Renal cortex interstitium (tissue), 11 donors: Measurements from ENCODE around the gene TCERG1L. TPM values are rescaled to one million over a fixed set of nuclear protein-coding genes. Genes with fewer than 3 reads are reported as not detected.
"Not testable (repeated sequence)": the region's sequence is repeated elsewhere in the genome, so short reads cannot be mapped to it uniquely, and the experiment has no call there.

Experiments
- DNase-seq, 11 donors: peaks; one replicate each; pipeline ENCODE4 v3.0.0-alpha.2; 2013; ENCODE audit warnings: low read depth in 9 of 11, low spot score in 4 of 11; ENCODE audit errors: extremely low read depth in 1 of 11
- polyA plus RNA-seq, 3 donors: library from polyadenylated mRNA; unstranded; fragments of 120-200 nt; gene quantifications; one replicate each; pipeline ENCODE4 v1.2.1, GENCODE V29; 2013; ENCODE audit not compliant: insufficient read length in 3 of 3

TCERG1L gene
- polyA plus RNA-seq, 3 donors: 1.1 to 2.4 (median 1.3) TPM

DNA sequence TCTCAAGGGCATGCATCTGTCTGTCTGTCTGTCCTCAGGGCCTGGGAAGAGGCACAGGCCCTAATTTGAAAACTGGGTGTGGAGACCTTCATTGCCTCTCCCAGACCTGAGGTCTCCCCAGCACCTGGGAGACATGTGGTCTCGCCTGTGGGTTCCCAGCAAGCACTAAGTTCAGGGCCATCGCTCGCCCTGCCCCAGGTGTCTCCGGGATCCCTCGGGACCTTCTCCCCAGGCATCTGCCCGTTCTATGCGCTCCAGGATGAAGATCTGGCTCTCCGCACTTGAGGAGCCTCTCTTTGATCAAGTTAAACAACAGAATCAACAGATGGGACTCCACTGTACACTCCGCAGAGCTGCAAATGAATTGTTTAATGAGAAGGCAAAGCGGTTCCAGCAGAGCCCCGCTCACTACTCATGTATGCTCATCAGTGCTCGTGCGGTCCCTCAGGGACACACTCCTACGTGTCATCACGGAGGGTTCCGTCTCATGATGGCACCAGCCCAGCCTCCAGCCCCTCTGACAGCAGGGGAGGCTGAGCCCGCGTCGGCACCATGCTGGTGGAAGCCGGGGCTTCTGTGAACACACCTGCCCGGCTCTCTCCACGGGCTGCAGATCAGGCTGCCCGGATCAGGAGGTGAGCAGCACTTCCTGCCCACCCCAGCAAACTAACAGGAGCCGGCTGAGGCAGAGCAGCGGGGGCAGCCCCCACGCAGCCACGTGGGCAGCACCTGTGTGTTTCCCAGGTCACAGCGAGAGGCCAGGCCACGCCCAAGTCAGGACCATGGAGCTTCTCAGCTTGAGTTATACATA is 132.8 kb downstream of the TCERG1L start:
- DNase-seq: no peak

DNA sequence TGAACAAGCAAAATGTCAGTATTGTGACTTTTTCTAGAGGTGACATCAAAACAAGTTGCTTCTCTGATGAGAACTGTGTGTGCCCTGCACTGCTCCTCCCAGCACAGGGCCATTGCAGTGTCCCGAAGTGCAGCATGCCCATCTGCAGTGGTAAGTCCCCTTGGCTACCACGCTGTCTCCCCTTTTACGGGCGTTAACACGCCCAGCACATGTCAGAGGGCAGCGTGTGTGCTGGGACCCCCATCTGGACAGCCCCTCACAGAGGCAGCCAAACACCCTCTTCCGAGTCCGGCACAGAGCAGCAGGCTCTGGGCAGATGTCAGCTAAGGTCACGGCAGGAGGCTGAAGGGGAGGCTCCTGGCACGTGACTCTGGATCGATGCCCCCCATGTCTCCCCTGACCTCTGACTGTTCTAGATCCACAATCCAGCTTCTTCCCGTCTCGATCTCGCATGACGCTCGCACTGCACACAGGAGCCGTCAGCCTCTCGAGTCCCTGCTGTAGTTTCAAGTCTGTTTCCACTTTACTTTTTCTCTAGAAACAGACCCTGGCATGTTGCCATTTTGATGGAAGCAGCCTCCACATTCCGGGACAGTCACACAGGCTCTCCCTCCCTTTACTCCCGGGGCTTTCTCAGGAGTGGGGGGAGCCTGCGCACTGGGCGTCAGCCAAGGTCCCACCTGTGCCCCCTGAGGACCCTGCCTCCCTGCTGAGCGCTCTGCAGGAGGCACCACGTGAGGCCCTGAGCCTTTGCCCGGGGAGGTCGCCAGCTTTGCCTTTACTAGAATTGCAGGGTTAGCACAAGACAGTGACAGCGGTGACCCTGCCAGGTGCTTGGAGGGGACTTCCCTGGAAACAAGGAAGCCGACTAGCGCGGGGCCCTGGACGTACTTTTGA is 133.8 kb downstream of the TCERG1L start:
- DNase-seq: peak in 2 of 11 donors; percentile 17 to 40

DNA sequence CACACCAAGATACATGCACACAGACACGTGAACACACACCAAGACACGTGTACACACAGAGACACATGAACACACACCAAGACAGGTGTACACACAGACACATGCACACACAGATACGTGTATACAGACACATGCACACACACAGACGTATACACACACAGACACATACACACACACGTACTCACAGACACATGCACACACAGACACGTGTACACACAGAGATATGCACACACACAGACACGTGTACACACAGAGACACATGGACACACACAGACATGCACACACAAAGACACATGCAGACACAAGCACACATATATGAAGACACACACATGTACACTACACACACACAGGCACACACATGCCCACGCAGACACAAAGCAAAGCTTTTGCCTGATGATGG is 134.6 kb downstream of the TCERG1L start:
- no peak for DNase-seq

DNA sequence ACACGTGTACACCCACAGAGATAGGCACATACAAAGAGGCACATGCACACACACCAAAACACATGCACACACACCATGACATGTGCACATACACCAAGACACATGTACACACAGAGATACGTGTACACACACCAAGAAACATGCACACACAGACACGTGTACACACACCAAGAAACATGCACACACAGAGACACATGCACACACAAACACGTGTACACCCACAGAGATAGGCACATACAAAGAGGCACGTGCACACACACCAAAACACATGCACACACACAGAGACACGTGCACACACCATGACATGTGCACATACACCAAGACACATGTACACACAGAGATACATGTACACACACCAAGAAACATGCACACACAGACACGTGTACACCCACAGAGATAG is 135.2 kb downstream of the TCERG1L start:
- DNase-seq: not testable (repeated sequence)

DNA sequence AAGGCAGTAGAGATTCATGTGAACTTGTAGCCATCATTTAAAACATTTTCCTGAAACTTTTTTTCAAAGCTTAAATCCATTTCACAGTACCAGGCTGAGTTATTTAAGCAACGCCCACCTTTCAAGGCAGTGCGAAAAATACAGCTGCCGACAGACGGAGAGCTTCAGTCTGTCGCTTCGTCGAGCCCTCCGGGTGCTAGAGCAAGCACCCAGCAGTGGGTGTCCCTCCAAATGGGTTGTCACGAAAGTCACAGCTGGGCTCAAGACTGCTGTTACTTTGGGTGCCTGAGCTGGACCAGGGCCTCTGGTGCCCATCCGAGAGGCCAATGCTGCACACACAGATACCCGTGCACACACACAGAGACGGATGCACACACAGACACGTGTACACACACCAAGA is 135.6 kb downstream of the TCERG1L start:
- DNase-seq: no peak

DNA sequence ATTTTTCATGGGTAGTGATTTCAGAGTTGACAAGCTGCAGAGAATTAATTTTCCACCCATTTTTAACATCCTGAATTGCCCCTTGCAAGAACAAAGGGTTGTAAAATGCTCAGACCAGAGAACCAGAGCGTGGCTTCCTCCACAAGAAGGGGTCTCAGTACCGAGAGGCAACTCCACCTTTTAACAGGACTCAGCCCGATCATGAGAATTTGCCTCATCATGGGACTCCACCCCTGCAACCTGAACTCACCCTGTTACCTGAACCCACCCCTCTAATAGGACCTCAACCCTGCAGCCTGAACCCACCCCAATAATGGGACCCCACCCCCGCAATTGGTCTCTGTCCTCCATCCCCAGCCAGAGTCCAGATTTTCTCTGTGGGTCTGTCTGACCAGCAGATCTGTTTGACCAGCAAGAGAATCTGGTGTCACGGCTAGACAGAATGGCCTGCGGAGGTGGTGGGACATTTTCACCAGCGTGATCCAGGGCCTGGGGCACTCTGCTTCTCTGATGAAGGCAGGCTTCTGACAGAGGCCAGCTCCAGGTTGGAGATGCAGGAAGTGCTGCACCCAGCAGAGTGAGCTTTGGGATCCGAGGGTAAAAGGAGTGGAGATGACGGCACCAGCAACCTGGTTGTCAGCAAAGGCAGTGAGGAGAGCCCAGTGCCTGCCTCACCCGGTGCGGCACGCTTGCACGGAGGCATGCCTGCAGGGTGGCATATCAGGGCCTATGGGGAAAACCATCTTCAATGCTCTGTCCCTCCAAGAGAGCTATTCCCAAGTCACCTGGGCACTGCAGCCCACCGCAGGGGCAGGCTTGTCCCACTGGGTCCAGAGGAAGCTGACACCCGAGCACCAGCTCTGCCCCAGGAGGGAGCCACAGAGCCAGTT is 136.6 kb downstream of the TCERG1L start:
- DNase-seq: no peak

DNA sequence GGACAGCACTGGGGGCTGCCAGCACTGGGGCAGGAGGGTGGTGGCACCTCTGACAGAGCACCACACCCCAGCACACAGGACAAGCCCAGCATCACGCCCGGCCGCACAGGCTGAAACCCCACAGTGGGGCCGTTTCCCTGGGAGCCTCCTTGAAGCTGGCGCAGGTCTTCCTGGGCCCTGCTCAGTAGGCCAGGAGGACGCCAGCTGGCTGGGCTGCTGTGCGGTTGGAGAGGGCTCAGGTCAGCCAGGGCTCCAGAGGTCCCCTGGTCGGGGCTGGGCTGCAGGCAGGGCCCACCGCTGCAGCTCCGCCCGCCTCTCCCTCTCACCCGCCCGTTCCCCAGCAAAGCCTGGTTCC is 137.3 kb downstream of the TCERG1L start:
- DNase-seq: no peak

DNA sequence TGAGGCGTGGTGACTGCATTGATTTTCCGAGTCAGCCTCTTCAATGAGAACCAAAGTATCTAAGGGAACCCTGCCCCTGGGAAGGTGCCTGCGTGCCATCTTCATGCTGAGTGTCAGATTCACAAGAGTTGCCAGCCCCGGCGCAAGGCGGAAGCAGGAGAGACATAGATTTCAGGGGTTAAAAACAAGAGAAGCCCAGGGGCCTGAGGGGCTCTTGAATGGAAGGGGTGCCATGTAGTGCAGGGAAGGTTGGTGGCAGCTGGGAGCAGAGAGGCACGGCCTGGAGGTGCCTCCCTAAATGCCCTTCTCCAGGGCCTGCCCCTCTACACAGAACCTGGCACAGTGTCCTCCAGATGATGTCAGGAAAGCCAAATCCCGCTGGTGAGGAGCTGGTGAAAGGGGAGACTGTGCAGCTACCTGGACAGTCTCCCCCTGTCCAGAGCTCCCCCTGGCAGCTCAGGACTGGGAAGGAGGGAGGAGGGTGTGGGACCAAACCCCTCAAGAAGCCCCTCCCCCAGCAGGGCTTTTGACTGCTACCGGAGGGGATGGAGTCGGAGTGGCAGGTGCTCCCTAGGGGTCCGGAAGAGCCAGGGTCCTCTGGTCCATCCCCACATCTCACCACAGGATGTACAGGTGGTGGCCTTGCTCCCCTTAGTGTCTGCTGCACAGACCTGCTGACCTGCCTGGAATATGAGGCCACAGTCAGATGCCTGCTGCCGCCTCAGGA is 137.9 kb downstream of the TCERG1L start:
- DNase-seq: no peak

DNA sequence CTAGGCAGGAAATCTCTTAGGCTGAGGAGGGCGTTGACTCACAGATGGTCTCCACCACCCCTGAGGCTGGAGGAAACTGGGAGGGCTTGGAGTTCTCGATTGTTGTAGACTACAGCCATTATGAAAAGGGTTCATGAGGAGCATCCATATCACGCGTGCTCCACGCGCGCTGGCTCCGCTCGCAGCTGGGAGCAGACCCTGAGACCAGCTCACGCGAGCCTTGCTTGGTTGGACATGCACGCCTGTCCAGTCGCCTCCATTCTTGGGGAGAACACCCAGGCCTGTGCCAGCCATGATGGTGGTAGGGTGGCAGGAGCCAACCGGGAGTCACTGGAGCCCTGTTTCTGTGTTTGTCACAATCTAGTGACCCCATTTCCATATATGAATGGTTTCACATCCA is 139.1 kb downstream of the TCERG1L start:
- no peak for DNase-seq

DNA sequence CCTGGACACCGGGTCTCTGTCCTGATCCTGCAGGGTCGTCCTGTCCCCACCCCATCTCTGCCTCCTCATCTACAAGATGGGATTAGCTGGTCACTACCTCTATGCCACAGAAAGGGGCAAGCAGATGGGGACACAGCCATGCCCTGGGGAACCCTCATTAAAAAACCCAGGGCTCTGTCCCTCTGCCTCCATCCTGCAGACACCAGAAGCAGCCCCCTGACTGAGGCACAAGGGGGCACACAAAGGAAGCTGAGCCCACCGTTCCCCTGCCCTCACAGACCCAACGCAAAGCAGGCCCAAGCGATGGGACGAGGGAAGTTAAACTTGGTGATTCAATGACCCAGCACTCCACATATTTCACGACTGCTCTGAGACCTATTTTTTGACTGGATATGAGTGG is 142.4 kb downstream of the TCERG1L start:
- DNase-seq: no peak

DNA sequence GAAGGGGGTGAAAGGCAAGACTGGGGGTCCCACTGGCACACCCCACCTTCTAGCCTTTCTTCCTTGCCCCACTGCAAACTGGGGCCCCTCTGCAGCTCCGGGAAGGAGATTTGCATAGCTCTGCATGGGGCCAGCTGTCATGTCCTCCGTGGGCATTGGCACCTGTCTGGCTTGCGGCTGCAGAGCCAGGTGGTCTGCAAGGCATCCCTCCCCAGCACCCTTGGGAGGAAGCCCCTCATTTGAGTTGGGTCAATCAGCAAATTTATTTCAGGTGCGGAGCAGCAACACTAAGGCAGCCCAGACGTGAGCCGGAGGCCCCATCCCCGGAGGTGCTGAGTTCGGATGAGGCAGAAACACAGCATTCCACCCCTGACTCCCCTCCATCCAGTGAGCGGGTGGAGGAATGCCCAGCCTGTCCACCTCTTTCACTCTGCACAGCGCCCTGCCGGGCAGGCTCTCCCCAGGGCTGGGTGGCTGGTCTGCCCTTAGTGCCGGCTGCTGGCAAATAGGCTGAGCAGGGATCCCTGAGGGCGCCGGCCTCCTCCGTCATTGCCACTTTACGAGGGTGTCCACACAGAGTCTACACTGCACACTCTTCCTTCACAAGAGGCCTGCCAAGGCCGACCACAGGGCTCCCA is 143.2 kb downstream of the TCERG1L start:
- no peak for DNase-seq

DNA sequence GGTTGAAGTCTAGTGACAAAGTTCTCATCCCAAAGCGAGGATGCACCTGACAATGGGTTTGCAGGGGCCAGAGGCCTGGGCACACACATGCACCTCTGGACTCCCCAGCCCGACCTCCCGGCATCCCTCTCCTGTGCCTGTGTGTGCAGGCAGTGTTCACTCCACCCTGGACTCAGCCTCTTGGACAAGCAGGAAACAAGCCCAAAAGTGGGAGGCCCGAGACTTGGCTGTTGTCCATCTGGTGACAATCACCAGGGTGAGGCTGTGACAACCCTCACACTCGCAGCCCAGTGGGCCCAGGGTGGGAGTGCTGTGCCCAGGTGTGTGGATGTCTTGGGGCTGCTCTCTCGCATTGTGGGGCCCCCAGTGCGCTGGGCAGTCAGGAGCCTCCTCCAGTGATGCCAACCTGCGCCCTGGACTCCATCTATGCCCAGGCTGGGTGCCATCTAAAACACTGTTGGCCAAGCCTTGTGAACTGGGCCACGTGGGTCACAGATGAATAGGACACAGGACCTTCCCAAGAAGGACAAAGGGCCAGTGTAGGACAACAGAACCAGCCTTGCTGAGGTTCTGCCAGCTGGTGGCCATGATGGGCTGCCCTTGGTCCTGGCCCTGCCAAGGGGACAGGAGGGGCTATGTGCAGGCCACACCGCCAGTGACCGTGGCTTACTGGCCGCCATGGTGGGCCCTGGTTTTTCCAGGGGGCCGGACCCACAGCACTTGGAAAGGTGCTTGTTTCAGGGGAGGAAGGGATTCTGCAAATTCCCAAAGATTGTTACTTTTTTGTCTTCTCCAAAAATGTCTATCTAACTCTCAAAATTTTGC is 144.3 kb downstream of the TCERG1L start:
- DNase-seq: no peak

DNA sequence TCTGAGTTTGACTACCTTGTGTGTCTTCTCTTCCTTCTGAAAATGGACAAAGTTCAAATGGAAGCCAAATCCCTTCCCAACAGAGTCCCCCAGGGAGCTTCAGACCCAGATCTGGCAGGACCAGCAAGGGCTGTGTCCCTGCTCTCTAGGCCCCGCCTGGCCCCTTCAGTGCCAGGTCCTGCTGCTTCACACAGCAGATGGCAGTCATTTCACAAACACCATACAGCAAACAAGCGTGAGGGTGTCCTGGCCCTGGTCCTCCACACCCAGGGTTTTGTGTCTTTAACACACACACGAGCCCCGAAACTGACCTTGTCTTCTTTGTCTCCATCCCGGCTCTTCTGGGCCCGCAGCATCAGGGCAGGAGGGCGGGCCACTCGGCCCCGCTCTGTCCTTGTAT is 145.0 kb downstream of the TCERG1L start:
- no peak for DNase-seq

DNA sequence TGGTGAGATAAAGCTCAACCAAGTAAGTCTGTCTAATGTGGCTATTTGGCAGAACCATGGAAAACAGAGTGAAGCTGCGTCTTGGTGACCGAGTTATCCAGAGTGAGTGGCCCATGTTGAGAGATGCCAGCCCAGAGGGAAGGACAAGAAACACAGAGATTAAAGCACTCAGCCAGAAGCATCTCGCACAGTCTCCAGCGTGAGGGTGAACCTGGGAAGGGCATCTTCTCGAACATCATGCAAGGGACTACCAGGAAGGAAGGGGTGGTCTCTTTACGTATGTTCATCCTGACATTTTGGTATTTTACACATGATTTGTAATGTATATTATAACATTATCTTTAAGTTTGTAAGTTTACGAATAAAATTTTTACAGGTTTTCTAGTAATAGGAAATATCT is 146.4 kb downstream of the TCERG1L start:
- DNase-seq: no peak

DNA sequence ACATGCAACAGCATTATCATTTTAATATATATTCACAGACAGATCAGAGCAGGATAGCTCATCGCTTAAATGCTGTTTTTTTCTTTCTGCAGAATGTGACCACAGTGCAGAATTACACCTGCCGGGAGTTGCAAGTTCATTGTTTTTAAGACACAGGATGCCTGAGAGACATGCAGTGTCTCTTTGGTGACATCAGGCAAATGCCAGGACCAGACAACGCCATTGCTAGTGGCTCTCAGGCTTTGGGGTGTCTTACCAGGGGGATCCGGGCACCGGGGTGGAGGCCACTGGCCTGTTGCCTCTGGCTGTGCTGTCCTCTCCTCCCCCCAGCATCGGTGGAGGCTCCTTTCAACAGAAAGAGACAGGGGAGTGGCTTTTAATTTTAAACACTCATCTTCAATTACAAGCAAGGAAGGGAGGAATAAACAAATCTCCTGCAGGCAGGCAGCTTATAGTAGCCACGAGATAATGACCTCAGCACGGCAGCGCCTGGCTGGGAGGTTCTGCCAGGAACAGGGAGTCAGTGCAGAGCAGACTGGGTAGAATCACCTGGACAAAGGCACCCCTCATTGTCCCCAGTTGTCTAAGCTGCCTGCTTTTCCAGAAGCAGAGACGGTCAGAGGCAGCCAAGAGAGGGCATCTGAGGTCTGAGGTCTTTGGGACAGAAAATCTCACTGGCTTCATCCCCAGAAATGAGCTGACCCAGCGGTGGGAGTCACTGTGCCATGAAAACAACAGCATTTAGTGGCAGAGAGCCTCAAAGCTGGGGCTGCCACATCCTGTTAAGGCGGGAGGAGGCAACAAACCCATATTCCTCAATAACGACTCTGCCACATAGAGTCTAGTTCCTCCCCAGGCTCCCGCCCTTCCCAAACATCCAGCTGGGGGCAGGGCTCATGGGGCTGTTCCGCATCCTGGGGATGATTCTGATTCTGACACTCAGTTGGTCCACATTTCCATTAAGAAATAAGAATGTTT is 148.4 kb downstream of the TCERG1L start:
- DNase-seq: no peak

DNA sequence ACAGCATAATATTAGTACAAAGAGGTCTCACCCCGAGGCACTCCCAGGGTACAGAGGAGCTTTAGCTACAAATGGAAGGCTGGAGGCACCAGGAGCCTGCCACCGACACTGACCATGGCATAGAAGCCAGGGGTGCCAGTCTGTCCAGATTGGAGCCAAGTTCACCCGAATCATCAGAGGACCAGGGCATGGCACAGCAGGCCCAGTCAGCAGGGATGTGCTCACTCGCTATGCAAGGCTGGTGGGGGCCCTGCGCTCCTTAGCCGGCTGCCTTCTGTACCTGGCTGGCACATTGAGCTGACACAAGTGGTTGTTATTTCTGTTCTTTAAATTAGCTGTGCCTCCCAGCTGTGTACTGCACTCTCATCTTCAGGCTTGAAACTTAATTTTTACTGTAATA is 149.3 kb downstream of the TCERG1L start:
- no peak for DNase-seq
